GM21423 (cell line): ENCODE results near the gene C5orf24.

Experiments
- ATAC-seq: cut with Tn5 transposase; IDR thresholded peaks from one replicate; pipeline ENCODE4 v1.9.1; 2021; ENCODE audit warnings: mild to moderate bottlenecking, moderate library complexity; ENCODE audit not compliant: unreplicated experiment

Gene C5orf24

GRCh38 chr5:134905246-134905996 is 59.7 kb downstream of the C5orf24 start:
- ATAC-seq: peak; percentile 31

GRCh38 chr5:134906811-134907210 is 61.0 kb downstream of the C5orf24 start:
- ATAC-seq: no peak
